ENCODE measurements around the gene FUT8. TPM values are rescaled to one million over a fixed set of nuclear protein-coding genes. Genes with fewer than 3 reads are reported as not detected.

FUT8 gene
- total RNA-seq, 6 experiments from 2014 or later, result 2.6 to 4.9 (median 3.5) TPM

GRCh38 chr14:65720743-65721142 is 308.2 kb downstream of the FUT8 start:
- H3K36me3 ChIP-seq, result no peaks in the 10 kb centered on the region
- no peaks in the 10 kb centered on the region for H3K27me3 ChIP-seq
- ATAC-seq, result peak in 2 of 4 donors; percentile 31 to 45
- no peak overlapping the region for H3K4me3 ChIP-seq
- no peaks in the 10 kb centered on the region for H3K9me3 ChIP-seq
- TF ChIP-seq POLR2A (IDR thresholded peaks at IDR 0.05) (no peak), CTCF (IDR thresholded peaks at IDR 0.05) (no peak)
- H3K4me1 ChIP-seq, result no peaks in the 10 kb centered on the region
- intact Hi-C loops (cut with DNase I), result no loop called here
- DNase-seq, result peak in 1 of 3 donors; percentile 70
- 69% methylated on average over 4 of the region's 5 CpGs for WGBS (ENCODE audit: insufficient coverage, low coverage, low lambda C conversion rate, missing lambda C conversion rate)
- no peak overlapping the region for H3K27ac ChIP-seq

- no peaks in the 10 kb centered on the region for H3K27me3 ChIP-seq
- intact Hi-C loops (cut with DNase I), result no loop called here
- H3K4me1 ChIP-seq, result no peaks in the 10 kb centered on the region
- no peak for ATAC-seq
- TF ChIP-seq POLR2A (IDR thresholded peaks at IDR 0.05) (no peak), CTCF (IDR thresholded peaks at IDR 0.05) (no peak)
- 43% methylated on average over 3 of the region's 3 CpGs for whole genome bisulfite sequencing (ENCODE audit: insufficient coverage, low coverage, low lambda C conversion rate, missing lambda C conversion rate)
- H3K27ac ChIP-seq, result no peak overlapping the region
- H3K4me3 ChIP-seq, result no peak overlapping the region
- no peaks in the 10 kb centered on the region for H3K36me3 ChIP-seq
- no peak for DNase-seq
- no peaks in the 10 kb centered on the region for H3K9me3 ChIP-seq
These were observed 310.8 kb downstream of the FUT8 start for GRCh38 chr14:65723348-65723747.

GRCh38 chr14:65728604-65729003 is 316.1 kb downstream of the FUT8 start:
- no peak for ATAC-seq
- Histone ChIP-seq H3K36me3 (no peaks in the 10 kb centered on the region), H3K9me3 (no peaks in the 10 kb centered on the region), H3K4me3 (no peak overlapping the region), H3K27me3 (no peaks in the 10 kb centered on the region), H3K4me1 (no peaks in the 10 kb centered on the region), H3K27ac (no peak overlapping the region)
- DNase-seq, result no peak
- 74% methylated on average over 3 of the region's 3 CpGs for WGBS (ENCODE audit: insufficient coverage, low coverage, low lambda C conversion rate, missing lambda C conversion rate)
- intact Hi-C loops (cut with DNase I), result no loop called here
- TF ChIP-seq POLR2A (IDR thresholded peaks at IDR 0.05), result no peak
- TF ChIP-seq CTCF (IDR thresholded peaks at IDR 0.05), result no peak

DNA sequence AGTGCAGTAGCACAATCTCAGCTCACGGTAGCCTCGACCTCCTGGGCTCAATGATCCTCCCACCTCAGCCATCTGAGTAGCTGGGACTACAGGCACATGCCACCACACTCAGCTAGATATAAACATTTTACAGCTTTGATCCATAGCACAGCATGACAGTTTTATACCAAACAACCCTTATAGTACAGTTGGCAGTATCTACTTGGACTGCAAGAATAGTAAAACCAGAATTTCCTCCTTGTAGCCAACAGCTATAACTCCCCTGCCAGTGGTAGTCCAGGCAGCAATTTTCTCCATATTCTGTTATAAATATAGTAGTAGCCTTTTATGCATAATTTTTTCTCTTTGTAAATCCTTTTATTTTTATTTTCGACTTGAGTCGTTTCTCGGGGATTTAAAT is 317.0 kb downstream of the FUT8 start:
- ATAC-seq, result no peak
- intact Hi-C loops (cut with DNase I), result no loop called here

More for the DNA sequence above, 317.0 kb downstream of the FUT8 start:
- Histone ChIP-seq H3K27me3 (no peaks in the 10 kb centered on the region), H3K4me3 (no peak overlapping the region), H3K4me1 (no peaks in the 10 kb centered on the region), H3K9me3 (no peaks in the 10 kb centered on the region), H3K27ac (no peak overlapping the region), H3K36me3 (no peaks in the 10 kb centered on the region)
- 60% methylated on average over 3 of the region's 5 CpGs for WGBS (ENCODE audit: insufficient coverage, low coverage, low lambda C conversion rate, missing lambda C conversion rate)
- TF ChIP-seq POLR2A (IDR thresholded peaks at IDR 0.05) (no peak), CTCF (IDR thresholded peaks at IDR 0.05) (no peak)
- DNase-seq, result no peak
